COLO829 (cell line): ENCODE measurements around the gene TSSK6.

Source experiments
- DNase-seq: peaks from one replicate; pipeline ENCODE4 v3.0.0; 2012; ENCODE audit warnings: low spot score

TSSK6 gene

DNA sequence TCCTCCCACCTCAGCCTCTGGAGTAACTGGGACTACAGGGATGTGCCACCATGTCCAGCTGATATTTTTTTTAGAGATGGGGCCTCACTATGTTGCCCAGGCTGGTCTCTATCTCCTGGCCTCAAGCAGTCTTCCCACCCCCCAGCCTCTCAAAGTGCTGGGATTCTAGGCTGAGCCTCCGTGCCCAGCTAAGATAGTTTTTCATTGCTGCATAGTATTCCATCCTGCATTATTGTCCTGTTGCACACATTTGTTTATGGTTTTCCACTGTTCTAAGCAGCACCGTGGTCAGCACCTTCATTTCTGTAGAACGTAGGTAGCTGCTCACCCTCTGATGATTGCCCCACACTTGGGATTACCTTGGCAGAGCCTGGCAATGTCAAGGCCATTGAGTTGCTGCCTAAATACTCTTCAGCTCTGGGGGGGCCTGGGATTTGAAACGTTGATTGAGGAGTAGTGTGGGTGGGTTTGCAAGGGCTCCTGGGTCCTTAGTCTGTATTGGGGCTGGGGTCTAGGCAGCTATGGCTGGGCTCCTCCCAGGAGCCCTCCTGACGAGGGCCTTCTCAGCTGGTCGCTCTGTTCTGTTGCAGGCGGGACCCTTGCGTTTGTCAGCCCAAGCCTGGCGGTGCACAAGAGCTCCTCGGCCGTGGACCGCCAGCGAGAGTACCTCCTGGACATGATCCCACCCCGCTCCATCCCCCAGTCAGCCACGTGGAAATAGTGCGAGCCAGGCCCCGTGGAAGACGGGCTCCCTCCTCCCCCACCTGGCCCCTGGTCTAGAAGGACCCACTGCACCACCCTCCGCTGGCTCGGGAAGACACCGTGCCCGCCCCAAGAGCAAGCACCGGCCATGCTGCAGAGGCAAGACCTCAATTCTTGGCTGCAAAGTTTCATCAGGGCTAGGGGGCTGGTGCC lies 10.3 kb downstream of the TSSK6 start:
- no peak for DNase-seq

GRCh38 chr19:19502808-19503602 lies 12.3 kb downstream of the TSSK6 start:
- no peak for DNase-seq

GRCh38 chr19:19502281-19502680 lies 13.1 kb downstream of the TSSK6 start:
- no peak for DNase-seq

DNA sequence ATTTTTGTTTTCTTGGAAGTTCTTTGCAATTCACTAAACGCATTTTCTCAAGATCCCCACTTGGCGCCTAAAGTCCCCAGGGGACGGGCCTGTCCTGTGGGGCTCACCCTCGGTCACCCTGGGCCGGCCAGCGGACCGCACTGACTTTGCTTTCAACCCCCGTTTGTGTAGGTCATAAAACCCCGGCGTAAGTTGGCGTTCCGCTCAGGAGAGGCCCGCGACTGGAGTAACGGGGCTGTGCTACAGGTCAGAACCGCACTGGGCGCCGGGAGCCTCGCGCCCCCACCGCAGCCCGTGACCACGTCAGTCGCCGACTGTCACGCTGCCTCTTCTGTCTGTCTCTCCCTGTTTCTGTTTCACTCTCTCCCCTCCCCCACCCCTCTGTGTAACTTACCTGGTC lies 13.6 kb downstream of the TSSK6 start:
- DNase-seq, result no peak

DNA sequence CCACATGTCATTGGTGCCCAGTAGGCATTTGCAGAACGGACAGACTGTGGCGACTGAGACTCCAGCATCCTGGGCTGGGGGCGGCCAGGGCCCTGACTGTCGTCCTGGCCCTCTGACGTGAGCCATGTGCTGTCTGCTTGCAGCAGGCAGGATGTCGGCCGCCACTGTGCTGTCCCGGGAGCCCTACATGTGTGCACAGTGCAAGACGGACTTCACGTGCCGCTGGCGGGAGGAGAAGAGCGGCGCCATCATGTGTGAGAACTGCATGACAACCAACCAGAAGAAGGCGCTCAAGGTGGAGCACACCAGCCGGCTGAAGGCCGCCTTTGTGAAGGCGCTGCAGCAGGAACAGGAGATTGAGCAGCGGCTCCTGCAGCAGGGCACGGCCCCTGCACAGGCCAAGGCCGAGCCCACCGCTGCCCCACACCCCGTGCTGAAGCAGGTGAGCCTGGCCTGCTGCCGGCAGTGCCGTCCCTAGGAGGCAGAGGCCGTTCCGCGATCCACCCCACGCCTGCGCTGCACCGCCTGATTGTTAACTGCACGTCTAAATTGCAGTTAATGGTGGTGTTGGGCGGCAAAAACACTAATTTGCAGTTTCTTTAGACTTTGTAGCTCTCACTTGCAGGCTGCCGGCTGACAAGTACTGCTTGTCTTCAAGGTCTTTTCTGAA lies 14.2 kb downstream of the TSSK6 start:
- no peak for DNase-seq

DNA sequence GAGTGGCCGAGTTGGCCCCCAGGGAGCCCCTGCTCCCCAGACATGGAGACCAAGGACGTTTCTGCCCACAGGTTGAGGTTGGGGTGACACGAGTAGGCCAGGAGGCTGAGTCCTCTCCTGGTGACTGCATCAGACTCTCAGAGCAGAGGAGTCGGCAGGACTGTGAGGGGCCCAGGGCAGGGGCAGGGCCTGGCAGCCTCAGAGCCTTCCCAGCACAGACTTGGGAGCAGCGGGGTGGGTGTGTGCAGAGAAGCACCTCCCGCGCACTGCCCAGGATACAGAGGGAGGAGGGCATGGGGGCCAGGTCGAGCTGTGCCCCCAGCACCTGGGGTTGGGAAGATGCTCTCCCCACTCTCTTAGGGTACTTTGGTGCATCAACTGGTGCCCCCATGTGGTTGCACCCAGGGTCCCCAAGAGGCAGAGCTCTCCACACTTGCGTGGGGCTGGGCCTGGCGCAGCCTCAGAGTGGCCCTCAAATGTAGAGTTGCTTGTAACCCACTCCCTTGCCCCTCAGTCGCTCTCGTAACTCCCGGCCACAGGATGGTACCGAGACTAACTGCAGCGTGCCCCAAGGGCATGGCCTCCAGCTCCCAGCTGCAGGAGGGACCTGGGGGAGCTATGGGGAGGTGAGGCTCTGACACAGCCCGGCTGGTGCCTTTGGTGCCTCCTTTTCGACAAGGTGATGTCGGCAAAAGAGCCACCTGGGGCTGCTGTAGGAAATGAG lies 15.9 kb downstream of the TSSK6 start:
- no peak for DNase-seq

GRCh38 chr19:19498255-19498991 lies 16.9 kb downstream of the TSSK6 start:
- DNase-seq, result no peak

GRCh38 chr19:19495614-19496603 lies 19.4 kb downstream of the TSSK6 start:
- DNase-seq, result no peak

DNA sequence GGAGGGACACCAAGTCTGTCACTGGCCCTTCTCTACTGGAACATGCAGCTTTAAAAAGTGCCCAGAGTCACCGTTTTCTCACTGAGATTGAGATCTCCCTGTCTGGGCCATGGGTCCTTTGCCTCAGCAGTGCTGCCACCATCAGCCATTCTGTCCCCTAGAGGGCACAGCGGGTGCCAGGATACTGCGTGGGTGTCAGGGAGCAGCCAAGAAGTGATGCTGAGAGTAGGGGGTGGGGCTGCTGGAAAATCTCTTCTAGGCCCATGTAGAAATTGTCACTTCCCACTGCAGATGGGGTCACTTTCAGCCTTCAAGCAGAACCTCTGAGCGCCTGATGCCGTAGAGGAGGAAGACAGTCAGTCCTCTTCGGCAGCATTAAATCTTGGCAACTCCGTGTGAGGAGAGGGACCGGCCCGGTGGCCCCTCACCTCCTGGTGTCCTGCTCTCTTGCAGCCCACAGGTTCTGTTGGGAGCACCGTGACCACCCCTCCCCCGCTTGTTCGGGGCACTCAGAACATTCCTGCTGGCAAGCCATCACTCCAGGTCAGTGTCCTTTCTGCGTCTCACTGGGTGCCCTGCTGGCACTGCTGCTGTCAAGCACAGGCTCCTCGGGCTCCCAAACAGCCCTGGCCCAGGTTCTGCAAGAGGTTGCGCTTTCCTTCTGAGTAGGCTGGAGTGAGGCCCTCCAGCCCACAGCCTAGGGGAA lies 21.4 kb downstream of the TSSK6 start:
- no peak for DNase-seq

DNA sequence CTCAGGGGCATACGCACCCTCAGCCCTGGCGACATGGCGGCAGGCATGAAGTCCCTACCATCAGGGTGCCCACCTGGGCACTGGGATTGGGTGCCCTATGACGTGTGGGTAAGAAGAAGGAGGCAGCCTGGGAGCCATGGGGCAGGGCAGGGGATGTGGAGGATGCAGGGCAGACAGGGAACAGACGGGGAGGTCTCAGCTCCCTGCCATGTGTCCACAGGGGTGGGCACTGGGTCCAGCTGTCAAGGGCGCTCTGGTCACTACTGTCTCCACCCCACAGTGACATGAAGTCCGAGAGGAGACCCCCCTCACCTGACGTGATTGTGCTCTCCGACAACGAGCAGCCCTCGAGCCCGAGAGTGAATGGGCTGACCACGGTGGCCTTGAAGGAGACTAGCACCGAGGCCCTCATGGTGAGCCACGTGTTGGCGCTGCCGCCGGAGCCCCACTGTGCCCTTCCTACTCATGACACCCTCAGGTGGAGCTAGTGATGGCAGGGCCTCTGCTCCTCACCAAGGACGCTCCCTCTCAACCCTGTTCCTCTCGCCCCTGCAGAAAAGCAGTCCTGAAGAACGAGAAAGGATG lies 23.2 kb downstream of the TSSK6 start:
- no peak for DNase-seq

- DNase-seq, result no peak
These were observed 23.9 kb downstream of the TSSK6 start for GRCh38 chr19:19491321-19492025.

DNA sequence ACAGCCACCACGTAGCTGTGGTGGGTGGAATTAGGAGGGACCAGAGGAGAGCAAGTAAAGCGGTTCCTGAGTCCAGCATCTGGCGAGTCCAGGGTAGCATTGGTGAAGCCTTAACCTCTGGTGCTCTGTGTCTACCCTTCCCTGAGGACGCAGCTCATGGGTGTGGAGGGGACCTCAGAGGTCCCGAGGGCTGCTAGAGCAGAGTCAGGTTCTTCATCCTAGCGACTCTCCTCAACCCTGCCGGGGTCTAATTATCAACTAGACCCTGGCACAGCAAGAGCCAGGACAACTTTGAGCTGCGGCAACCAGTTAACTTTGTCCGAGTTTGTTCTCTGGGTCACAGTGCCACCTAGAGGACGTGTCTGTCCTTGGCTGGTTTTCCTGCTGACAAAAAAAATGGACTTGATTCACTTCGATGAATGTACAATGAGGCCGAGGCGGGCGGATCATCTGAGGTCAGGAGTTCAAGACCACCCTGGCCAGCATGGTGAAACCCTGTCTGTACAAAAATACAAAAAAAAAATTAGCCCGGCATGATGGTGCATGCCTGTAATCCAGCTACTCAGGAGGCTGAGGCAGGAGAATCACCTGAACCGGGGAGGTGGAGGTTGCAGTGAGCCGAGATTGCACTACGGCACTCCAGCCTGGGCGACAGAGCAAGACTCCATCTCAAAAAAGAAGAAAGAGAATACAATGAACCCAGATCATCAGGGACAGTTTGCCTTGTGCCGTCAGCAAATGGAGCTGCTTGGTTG lies 25.0 kb downstream of the TSSK6 start:
- peak; percentile 89 for DNase-seq

- DNase-seq, result no peak
These were observed 25.5 kb downstream of the TSSK6 start for GRCh38 chr19:19489804-19490204.

DNA sequence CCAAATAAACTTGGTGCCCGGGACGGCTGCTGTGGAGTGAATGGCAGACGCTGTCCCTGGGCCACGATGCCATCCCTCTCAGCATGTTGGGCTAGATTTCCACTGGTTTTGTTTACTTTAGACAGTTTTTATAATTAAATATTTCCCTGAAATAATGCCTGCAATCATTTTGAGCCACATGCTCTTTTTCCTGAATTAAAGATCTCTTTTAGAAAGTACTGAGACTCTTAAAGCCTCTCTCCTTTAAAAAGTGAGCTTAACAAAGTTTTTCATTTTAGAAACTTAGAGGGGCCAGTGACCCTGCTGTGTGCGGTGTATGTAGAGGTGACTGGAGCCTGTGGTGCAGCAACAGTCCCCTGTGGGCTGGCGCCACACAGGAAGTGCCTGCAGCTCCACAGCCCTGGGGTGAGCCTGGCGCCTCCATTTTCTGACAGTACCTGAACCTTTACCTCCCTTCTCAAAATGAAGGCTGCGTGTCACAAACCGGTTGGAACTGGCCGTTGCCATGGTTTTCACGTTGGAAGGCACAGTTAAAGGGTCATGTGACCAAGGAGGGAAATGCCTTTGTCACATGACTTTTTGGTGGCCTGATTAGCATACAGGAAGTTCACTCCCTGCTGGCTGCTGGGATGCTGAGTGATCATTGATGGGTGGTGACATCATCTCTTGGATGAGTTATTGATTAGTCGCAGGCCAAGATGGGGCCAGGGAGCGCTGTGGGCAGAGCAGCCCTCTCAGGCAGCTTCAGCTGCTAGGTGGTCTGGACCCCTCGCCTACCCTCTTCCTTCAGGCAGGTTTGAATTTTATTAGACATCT lies 26.3 kb downstream of the TSSK6 start:
- peak; percentile 93 for DNase-seq

DNA sequence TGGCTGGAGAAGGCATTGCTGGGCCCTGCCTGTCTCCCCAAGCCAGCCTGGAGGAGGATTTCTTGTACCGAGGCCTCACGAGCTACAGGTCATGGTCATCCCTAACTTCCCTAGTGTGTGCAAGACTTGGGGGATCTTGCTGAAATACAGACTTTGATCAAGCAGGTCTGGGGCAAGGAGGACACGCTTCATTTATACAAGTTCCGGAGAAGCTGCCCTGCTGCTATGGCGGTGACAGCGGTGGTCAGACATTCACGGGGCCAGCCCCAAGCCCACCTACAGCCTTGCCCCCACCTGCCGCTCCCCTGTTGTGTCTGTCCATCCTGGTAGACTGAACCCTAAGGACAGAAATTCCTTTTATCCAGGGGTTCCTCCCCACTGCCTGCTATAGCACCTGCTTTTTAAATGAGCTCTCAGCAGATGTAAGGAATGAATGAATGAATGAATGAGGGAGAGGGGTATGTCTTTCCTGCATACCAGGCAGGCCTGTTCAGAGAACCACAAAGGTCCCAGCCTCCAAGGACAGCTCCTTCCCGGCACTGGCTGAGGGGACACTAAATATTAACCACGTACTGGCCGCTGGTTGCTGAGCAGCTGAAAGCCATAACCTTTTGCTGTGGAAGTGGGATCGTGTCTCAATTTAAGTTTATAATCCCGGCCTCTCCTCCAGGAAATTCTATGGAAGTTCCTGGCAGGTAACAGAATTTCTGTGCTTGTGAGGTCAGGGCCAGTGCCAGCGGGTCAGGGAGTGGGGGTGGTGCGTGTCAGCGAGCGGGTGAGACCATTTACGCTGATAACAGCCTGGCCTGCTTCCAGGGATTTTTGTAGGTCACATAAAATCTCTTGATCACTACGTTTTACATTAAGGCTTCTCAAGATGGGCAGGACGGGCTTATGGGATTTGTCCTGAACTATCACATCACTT lies 27.1 kb downstream of the TSSK6 start:
- no peak for DNase-seq
